Dermis microvascular lymphatic vessel endothelial cell (primary cell): ENCODE measurements around the gene TLE5. TPM values are rescaled to one million over a fixed set of nuclear protein-coding genes. Genes with fewer than 3 reads are reported as not detected.
"Not testable (repeated sequence)": the region's sequence is repeated elsewhere in the genome, so short reads cannot be mapped to it uniquely, and the experiment has no call there.

ENCODE experiments used
- DNase-seq, 2 donors: peaks; one replicate each; pipeline versions ENCODE4 v3.0.0 to v3.0.0-alpha.2; 2010; ENCODE audit warnings: low read depth in 2 of 2
- total RNA-seq: library from RNA; depleted of rRNA; stranded (reverse); fragments of >200 nt; gene quantifications from 2 replicates; pipeline ENCODE4 v1.2.1, GENCODE V29; 2014

Gene TLE5
- total RNA-seq, 1 donor from 2014 or later = 88.1 TPM

DNA sequence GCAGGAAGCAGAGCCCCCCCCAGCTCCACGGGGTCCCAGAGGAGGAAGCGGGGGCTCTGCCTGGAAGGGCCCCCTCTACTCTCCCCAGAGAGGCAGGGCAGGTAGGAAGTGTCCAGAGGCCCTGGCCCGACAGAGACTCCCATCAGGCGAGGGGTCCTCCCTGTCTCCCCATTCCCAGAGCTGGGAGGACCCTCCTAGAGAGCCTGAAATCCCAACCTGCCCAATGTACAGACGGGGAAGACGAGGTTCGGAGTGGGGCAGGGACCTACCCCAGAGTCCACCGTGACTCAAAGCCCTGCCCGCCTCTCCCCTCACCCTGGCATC lies 34.4 kb downstream of the TLE5 start:
- DNase-seq = no peak

DNA sequence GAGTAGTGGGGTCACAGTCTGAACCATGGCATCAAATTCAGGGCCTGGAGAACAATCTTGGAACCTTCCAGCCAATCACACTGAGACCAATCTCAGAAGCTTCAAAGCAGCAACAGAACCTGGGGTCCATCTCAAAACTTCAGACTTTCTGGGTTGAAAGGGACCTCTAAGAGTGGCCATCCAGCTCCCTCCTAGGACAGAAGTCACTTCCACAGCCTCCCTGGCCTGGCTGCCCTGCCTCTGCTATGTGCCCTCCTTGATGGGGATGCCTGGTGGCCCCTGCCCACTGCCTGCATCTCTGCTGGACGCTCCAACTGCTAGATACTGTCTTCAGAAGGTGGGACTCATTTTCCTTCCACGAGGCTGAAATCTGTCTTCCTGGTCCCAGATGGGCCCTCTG lies 35.0 kb downstream of the TLE5 start:
- DNase-seq = no peak

DNA sequence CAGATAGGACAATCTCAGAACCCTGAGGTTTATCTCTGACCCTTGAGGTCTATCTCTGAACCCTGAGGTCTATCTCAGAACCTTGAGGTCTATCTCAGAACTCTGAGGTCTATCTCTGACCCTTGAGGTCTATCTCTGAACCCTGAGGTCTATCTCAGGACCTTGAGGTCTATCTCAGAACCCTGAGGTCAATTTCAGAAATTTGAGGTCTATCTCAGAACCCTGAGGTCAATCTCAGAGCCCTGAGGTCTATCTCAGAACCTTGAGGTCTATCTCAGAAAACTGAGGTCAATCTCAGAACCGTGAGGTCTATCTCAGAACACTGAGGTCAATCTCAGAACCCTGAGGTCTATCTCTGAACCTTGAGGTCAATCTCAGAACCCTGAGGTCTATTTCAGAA lies 35.5 kb downstream of the TLE5 start:
- no peak for DNase-seq

DNA sequence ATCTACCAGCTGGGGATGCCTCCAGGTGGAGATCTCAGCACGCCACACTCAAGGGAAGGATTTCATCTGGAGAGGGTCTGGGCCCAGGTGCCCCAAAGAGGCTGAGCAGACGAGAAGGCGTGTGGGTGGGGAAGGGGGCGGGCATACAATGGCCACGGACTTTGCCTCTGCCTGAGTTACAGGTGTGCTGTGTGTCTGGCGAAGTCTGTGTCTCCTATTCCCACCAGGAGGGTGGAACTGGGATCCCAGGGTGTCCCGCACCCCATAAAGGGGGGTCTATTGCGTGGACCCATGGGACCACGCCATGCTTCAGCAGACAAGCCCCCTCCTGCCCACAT lies 36.8 kb downstream of the TLE5 start:
- DNase-seq = no peak

GRCh38 chr19:3024870-3025548 lies 37.3 kb downstream of the TLE5 start:
- peak in 1 of 2 donors; percentile 23 for DNase-seq

GRCh38 chr19:3024509-3024869 lies 37.8 kb downstream of the TLE5 start:
- DNase-seq = no peak

- no peak for DNase-seq
Observed at GRCh38 chr19:3020321-3020960, 41.9 kb downstream of the TLE5 start.

DNA sequence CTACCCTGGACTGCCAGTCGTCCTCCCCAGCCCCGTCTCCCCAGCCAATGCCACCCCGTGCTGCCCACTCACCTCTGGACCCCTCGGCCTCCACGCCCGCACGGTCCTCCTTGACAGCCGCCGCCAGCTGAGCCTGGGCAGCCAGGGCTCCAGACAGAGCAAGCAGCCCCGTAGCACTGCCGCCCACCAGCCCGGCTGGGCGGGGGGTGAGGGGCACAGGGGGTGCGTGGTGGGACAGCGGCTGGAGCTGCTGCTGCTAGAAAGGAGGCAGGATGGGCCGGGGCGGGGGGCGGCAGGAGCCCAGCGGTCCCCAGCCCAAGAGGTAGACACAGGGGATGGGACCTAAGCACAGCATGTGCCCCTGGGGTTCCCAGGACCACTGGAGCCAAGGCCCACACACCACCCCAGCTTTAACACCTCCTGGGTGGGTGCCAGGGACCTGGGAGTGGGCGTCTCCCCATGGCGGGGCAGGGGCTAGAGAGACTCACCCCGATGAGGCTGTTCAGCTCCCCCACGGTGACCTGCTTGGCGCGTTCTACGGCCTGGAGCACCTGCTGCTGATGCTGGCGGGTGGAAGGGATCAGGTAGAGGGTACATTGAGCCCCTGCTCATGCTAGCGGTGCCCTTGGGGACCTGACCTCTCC lies 43.0 kb downstream of the TLE5 start:
- DNase-seq = no peak

DNA sequence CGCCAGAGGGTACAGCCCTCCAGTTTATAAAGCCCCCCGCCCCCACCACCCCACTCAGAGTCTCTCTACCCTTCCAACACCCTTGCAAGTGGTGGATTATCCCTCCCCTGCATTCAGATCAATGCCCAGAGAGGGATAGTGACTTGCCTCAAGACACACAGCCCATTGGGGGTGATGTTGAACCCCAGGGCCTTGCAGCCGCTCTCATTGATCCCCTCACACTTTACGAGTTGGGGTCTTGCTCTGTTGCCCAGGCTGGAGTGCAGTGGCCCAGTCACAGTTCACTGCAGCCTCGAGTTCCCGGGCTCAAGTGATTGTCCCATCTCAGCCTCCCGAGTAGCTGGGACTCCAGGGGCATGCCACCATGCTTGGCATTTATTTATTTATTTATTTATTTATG lies 44.4 kb downstream of the TLE5 start:
- no peak for DNase-seq

GRCh38 chr19:3015126-3016057 lies 46.9 kb downstream of the TLE5 start:
- DNase-seq = no peak

- DNase-seq = no peak
Observed at GRCh38 chr19:3014135-3014534, 48.2 kb downstream of the TLE5 start.

DNA sequence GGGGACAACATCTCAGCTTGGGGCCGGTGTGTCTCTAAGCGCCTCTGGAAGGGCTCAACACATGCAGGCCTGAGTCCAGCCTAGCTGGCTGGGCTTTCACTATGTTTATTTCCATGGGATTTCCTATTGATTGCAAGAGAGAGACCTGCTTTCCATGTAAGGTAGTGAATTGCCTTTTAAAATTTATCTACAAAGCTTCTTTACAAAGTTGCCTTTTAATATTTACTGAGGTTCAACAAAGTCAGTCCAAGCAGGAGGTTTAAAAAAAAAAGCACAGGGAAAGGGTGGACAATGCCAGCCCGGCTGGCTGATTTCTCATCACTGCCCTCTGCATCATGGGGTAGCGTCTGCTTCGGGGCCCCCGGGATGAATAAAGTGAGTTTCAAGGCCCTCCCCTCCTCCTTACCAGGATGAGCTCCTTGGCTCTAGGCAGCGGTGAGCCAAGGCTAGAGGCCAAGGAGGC lies 49.0 kb downstream of the TLE5 start:
- DNase-seq = no peak

GRCh38 chr19:3012621-3013262 lies 49.6 kb downstream of the TLE5 start:
- no peak for DNase-seq

DNA sequence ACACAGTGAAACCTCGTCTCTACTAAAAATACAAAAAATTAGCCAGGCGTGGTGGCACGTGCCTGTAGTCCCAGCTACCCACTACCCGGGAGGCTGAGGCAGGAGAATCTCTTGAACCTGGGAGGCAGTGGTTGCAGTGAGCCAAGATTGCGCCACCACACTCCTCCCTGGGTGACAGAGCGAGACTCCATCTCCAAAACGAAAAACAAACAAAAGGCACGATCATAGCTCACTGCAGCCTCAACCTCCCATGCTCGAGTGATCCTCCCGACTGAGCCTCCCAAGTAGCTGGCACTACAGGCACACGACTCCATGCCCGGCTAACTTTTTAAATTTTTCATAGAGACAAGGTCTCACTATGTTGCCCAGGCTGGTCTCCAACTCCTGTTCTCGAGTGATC lies 50.2 kb downstream of the TLE5 start:
- not testable (repeated sequence) for DNase-seq

GRCh38 chr19:3010871-3011270 lies 51.4 kb downstream of the TLE5 start:
- DNase-seq = no peak

DNA sequence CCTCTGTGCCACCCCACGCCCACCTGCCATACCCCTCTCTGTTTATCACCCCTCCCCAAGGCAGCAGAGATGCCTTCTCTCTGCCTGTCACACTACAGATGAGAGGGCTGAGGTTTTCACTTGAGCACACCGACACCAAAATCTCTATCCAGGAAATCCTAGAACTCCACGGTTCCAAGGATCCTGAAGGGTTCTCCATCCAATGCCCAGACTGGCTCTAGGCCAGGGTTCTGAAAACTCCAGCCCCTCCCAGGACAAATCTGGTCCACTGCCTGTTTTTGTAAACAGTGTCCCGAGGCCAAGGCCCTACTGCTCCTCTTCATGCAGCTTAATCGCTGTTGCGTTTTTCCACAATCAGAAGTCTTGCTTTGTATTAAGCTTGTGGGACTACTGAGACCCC lies 53.3 kb downstream of the TLE5 start:
- DNase-seq = no peak

GRCh38 chr19:3007975-3008374 lies 54.3 kb downstream of the TLE5 start:
- no peak for DNase-seq

DNA sequence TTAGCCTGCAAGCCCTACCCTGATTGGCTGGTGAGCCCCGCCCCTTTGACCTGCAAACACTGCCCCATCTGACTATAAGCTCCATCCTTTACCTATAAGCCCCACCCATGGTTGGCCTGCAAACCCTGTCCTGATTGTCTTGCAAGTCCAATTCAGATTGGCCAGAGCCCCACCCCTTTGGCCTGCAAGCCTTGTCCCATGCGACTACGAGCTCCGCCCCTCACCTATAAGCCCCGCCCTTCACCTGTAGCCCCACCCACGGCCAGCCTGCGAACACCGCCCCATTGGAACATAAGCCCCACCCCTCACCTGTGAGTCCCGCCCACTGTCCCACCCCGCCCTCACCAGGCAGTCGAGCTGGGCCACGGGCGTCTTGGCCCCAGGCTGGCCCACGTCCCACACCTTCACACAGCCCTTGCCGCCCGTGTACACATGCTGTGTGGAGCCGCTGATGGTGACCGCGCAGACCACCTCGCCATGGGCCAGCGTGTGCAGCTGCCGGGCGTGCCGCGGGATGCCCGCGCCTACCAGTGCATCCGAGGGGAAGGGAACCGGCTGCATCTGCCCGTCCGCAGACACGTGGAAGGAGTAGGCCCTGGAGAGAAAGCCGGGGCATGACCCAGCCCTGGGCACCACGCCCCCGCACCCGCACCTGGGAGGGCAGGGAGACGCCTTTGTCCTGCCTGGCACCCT lies 56.1 kb downstream of the TLE5 start:
- no peak for DNase-seq

DNA sequence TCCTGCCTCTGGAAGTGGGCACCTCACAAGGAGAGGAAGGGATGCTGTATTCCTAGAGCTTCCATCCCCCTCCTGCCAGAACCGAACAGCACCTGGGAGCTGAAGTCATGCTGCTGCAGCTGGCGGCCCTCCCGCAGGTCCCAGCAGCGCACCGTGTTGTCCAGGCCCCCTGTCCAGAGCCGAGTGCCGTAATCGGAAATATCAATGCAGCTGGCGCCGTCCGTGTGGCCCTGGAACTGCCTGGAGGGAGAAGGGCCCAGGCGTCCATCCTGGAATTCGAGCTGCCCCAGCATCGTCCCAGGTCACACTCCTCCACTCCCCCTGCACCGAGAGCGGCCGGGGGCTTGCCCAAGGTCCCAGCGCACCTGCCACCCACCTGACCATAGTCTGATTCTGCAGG lies 57.0 kb downstream of the TLE5 start:
- no peak for DNase-seq

- no peak for DNase-seq
Observed at GRCh38 chr19:3004522-3004921, 57.8 kb downstream of the TLE5 start.

GRCh38 chr19:3003046-3003445 lies 59.2 kb downstream of the TLE5 start:
- DNase-seq = no peak
